GM11168 (cell line): ENCODE results near the gene DNAJC6.
"Not testable (repeated sequence)": the region's sequence is repeated elsewhere in the genome, so short reads cannot be mapped to it uniquely, and the experiment has no call there.

Experiments used
- in situ Hi-C: fragments of 300-500 bp; cut with MboI; formaldehyde crosslinking; loops from one replicate; pipeline ENCODE4 v1.12.0; 2022; ENCODE audit warnings: low sequenced_read_pairs; ENCODE audit not compliant: unreplicated experiment

DNAJC6 gene

GRCh38 chr1:65291818-65292217 lies 17.5 kb upstream of the DNAJC6 start:
- in situ Hi-C loops = not testable (repeated sequence)

- in situ Hi-C loops = no loop called here
These were observed 16.3 kb upstream of the DNAJC6 start for GRCh38 chr1:65292861-65293593.

- in situ Hi-C loops = no loop called here
These were observed 11.6 kb upstream of the DNAJC6 start for GRCh38 chr1:65297706-65298105.

- in situ Hi-C loops = no loop called here
These were observed 10.0 kb upstream of the DNAJC6 start for GRCh38 chr1:65299328-65299727.

GRCh38 chr1:65308781-65309303 lies 501 bp upstream of the DNAJC6 start:
- in situ Hi-C loops = no loop called here

GRCh38 chr1:65310078-65310587 lies 790 bp downstream of the DNAJC6 start:
- in situ Hi-C loops = no loop called here

- in situ Hi-C loops = no loop called here
These were observed 2.4 kb downstream of the DNAJC6 start for GRCh38 chr1:65311760-65312159.

- in situ Hi-C loops = no loop called here
These were observed 6.9 kb downstream of the DNAJC6 start for GRCh38 chr1:65316233-65316632.

GRCh38 chr1:65317866-65318653 lies 8.7 kb downstream of the DNAJC6 start:
- in situ Hi-C loops = no loop called here

GRCh38 chr1:65319141-65319540 lies 9.8 kb downstream of the DNAJC6 start:
- in situ Hi-C loops = no loop called here

- in situ Hi-C loops = no loop called here
These were observed 10.4 kb downstream of the DNAJC6 start for GRCh38 chr1:65319754-65320153.

GRCh38 chr1:65321879-65322278 lies 12.5 kb downstream of the DNAJC6 start:
- in situ Hi-C loops = no loop called here

GRCh38 chr1:65323246-65323645 lies 13.9 kb downstream of the DNAJC6 start:
- in situ Hi-C loops = no loop called here

GRCh38 chr1:65330021-65330420 lies 20.7 kb downstream of the DNAJC6 start:
- in situ Hi-C loops = no loop called here

- in situ Hi-C loops = no loop called here
These were observed 21.5 kb downstream of the DNAJC6 start for GRCh38 chr1:65330822-65331221.

GRCh38 chr1:65332821-65333220 lies 23.5 kb downstream of the DNAJC6 start:
- in situ Hi-C loops = no loop called here

- in situ Hi-C loops = no loop called here
These were observed 24.7 kb downstream of the DNAJC6 start for GRCh38 chr1:65334081-65334480.

GRCh38 chr1:65339866-65340468 lies 30.6 kb downstream of the DNAJC6 start:
- in situ Hi-C loops = no loop called here

- in situ Hi-C loops = no loop called here
These were observed 32.0 kb downstream of the DNAJC6 start for GRCh38 chr1:65341381-65341780.

GRCh38 chr1:65343286-65343685 lies 33.9 kb downstream of the DNAJC6 start:
- in situ Hi-C loops = no loop called here
